OCI-LY1 (cell line): ENCODE data around the gene RMI2.

Experiments used
- H2AFZ ChIP-seq: fragments of 200-600 bp; sonication (generic), shearing (Covaris generic); 2 replicates; pipeline ENCODE4 v1.6.0; 2014; ENCODE audit warnings: antibody characterized with exemption, mild to moderate bottlenecking, low read length
- H3F3A ChIP-seq: fragments of 200-600 bp; sonication (generic), shearing (Covaris generic); 2 replicates; pipeline ENCODE4 v1.6.0; 2014; ENCODE audit warnings: mild to moderate bottlenecking, antibody characterized with exemption, low read length, moderate library complexity; ENCODE audit not compliant: insufficient read depth
- H3K27ac ChIP-seq: fragments of 200-600 bp; sonication (generic); 2 replicates; pipeline ENCODE4 v1.5.1; 2014; ENCODE audit warnings: low read length, mixed run types, mild to moderate bottlenecking, low read depth; ENCODE audit not compliant: poor library complexity, severe bottlenecking
- H3K27me3 ChIP-seq: fragments of 200-600 bp; sonication (generic); 2 replicates; pipeline ENCODE4 v1.6.0; 2014; ENCODE audit warnings: antibody characterized with exemption, mild to moderate bottlenecking, low read length, moderate library complexity; ENCODE audit not compliant: insufficient read depth
- H3K36me3 ChIP-seq: fragments of 200-600 bp; sonication (generic); 2 replicates; pipeline ENCODE4 v1.6.1; 2014; ENCODE audit warnings: mild to moderate bottlenecking, antibody characterized with exemption, low read length, moderate library complexity, mixed read lengths; ENCODE audit not compliant: insufficient read depth
- H3K4me1 ChIP-seq: fragments of 200-600 bp; sonication (generic); 2 replicates; pipeline ENCODE4 v1.5.1; 2014; ENCODE audit warnings: mild to moderate bottlenecking, low read length, moderate library complexity; ENCODE audit not compliant: insufficient read depth, severe bottlenecking
- H3K4me2 ChIP-seq: fragments of 200-600 bp; sonication (generic), shearing (Covaris generic); 2 replicates; pipeline ENCODE4 v1.6.1; 2014; ENCODE audit warnings: low read length
- H3K4me3 ChIP-seq: fragments of 200-600 bp; sonication (generic); 2 replicates; pipeline ENCODE4 v1.5.1; 2014; ENCODE audit warnings: low read length, low read depth, mild to moderate bottlenecking, mixed read lengths; ENCODE audit not compliant: poor library complexity, severe bottlenecking
- H3K79me2 ChIP-seq: fragments of 200-600 bp; shearing (Covaris generic); 2 replicates; pipeline ENCODE4 v1.6.1; 2016; ENCODE audit warnings: mixed run types, low read length, mixed read lengths; ENCODE audit not compliant: insufficient read depth
- H3K9ac ChIP-seq: fragments of 200-600 bp; sonication (generic), shearing (Covaris generic); 2 replicates; pipeline ENCODE4 v1.6.1; 2014; ENCODE audit warnings: mild to moderate bottlenecking, low read length, mixed read lengths
- H3K9me2 ChIP-seq: fragments of 200-600 bp; sonication (generic), shearing (Covaris generic); 2 replicates; pipeline ENCODE4 v1.6.1; 2014; ENCODE audit warnings: low read depth, mild to moderate bottlenecking, low read length, mixed read lengths
- H3K9me3 ChIP-seq: fragments of 200-600 bp; shearing (Covaris generic); 2 replicates; pipeline ENCODE4 v1.6.1; 2014; ENCODE audit warnings: low read length, mixed read lengths
- H4K20me1 ChIP-seq: fragments of 200-600 bp; sonication (generic), shearing (Covaris generic); 2 replicates; pipeline ENCODE4 v1.6.0; 2016; ENCODE audit warnings: mild to moderate bottlenecking, low read length; ENCODE audit not compliant: insufficient read depth
- EZH2 ChIP-seq: fragments of 200-600 bp; sonication (generic), shearing (Covaris generic); IDR thresholded peaks from 2 replicates; pipeline ENCODE4 v1.8.0; 2017; ENCODE audit warnings: borderline replicate concordance, mixed run types, mild to moderate bottlenecking, antibody characterized with exemption, low read length, moderate library complexity, mixed read lengths
- TF ChIP-seq, protein P1 (sequence below): fragments of 200-600 bp; sonication (generic), shearing (Covaris generic); IDR thresholded peaks from 2 replicates; pipeline ENCODE4 v1.5.1; 2017; ENCODE audit warnings: mild to moderate bottlenecking, antibody characterized with exemption, low read length, moderate library complexity, mixed read lengths

The RMI2 gene

DNA sequence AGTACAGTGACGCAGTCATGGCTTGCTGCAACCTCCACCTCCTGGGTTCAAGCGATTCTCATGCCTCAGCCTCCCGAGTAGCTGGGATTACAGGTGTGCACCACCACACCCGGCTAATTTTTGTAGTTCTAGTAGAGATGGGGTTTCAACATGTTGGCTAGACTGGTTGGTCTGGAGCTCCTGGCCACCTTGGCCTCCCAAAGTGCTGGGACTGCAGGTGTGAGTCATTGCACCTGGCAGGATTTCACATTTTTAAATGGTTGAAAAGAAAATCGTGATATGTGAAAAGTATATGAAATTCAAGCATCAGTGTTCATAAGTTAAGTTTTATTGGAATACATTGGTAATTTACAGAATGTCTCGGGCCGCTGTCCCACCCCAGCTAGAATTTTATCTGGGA lies 2.6 kb downstream of the RMI2 start:
- Histone ChIP-seq H3K9ac (no peak overlapping the region), H3K79me2 (no peaks in the 10 kb centered on the region), H3K9me2 (no peaks in the 10 kb centered on the region), H2AFZ (no peak overlapping the region), H3K9me3 (no peaks in the 10 kb centered on the region; the same call in 1 of the 2 replicates), H3K4me3 (no peak overlapping the region), H3K27me3 (no peaks in the 10 kb centered on the region), H4K20me1 (no peaks in the 10 kb centered on the region), H3K27ac (peak overlapping the region; percentile 16), H3K4me2 (no peak overlapping the region), H3K4me1 (peaks cover 58% of the 10 kb centered on the region), H3F3A (no peaks in the 10 kb centered on the region), H3K36me3 (peaks cover 14% of the 10 kb centered on the region)
- TF ChIP-seq, protein P1, sequence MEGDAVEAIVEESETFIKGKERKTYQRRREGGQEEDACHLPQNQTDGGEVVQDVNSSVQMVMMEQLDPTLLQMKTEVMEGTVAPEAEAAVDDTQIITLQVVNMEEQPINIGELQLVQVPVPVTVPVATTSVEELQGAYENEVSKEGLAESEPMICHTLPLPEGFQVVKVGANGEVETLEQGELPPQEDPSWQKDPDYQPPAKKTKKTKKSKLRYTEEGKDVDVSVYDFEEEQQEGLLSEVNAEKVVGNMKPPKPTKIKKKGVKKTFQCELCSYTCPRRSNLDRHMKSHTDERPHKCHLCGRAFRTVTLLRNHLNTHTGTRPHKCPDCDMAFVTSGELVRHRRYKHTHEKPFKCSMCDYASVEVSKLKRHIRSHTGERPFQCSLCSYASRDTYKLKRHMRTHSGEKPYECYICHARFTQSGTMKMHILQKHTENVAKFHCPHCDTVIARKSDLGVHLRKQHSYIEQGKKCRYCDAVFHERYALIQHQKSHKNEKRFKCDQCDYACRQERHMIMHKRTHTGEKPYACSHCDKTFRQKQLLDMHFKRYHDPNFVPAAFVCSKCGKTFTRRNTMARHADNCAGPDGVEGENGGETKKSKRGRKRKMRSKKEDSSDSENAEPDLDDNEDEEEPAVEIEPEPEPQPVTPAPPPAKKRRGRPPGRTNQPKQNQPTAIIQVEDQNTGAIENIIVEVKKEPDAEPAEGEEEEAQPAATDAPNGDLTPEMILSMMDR: no peak
- no peak for TF ChIP-seq EZH2

DNA sequence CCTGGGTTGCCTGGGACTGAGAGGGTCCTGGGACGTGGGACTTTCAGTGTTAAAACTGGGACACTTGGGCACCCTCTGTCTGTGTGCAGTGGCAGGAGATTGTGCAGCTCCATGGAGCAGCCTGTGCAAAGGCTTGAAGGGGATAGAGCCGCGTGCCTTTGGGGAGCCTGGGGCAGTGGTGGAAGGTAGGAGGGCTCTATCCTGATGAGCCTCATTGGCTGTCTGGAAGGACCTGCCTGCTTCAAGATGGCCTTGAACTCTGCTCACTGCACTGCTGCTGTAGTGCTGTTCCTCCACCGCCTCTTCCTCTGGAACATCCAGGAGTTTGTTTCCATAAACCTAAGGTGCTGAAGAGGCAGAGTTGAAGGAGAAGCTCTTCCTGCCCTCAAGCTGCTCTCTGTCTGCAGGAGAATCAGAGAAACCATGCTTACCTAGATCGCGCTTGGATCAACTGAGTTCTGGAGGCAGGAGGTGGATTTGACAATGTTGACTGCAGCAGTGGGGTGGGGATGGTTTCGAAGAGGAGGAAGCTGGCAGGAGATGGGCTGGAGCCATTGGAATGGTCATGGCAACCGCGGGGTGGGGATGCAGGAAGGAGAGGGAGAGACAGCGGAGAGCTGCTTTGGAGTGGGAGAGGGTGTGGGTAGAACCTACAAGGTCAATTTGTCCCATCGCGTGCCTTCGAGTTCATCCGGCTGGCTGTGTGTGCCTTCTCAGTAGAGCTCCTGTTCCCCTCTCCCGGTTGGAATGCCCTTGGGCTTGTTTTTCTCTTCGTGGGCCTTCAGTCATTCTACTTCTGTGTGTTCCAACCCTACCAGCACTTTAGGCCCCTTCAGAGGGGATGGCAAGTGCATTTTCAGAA lies 3.7 kb downstream of the RMI2 start:
- Histone ChIP-seq H3K27ac (peak overlapping the region; percentile 1), H3K79me2 (no peaks in the 10 kb centered on the region)

DNA sequence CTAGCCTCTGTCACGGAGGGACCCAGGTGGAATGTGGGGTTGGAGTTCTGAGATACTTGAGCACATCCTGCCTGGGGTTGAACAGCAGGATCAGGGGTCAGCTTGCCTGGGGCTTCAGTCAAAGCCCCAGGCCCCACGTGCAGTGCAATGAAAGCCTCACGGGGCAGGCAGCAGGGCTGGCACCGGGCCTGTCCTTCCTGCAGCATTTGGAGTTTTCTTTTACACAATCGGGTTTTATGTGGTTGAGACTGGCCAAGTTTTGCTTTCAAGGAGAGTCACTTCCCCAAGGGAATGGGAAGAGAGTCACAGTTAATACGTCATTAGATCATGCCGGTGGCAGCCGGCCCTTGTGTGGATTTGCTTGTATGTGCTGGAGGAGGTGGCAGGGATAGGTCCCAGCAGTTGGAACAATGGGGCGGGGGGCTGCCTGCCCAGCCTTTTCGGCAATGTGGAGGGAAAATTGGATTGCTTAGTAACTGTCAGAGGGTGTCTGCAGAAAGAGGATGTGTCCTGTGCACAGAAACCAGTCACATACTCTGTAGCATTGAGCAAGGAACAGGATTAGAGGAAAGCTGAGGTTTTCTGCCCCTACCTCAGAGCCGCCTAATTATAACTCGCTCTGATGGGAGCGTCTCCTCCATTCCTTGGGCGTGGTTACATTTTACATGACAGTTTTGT lies 4.5 kb downstream of the RMI2 start:
- Histone ChIP-seq H3K4me2 (peak overlapping the region; percentile 28; the same call in 1 of the 2 replicates), H3K9me3 (no peaks in the 10 kb centered on the region; the same call in 1 of the 2 replicates), H3K27me3 (no peaks in the 10 kb centered on the region), H3K27ac (peak overlapping the region; percentile 1), H3K79me2 (no peaks in the 10 kb centered on the region), H3K4me3 (no peak overlapping the region), H3F3A (peaks cover under 1% of the 10 kb centered on the region; the same call in 1 of the 2 replicates), H3K9ac (no peak overlapping the region), H3K9me2 (no peaks in the 10 kb centered on the region), H3K36me3 (peaks cover 25% of the 10 kb centered on the region), H4K20me1 (no peaks in the 10 kb centered on the region), H2AFZ (no peak overlapping the region), H3K4me1 (peaks cover 66% of the 10 kb centered on the region)
- TF ChIP-seq, protein P1: no peak
- no peak for TF ChIP-seq EZH2

More for the DNA sequence above, 3.7 kb downstream of the RMI2 start:
- TF ChIP-seq, protein P1: no peak
- no peak for TF ChIP-seq EZH2
- H3K27me3 ChIP-seq: no peaks in the 10 kb centered on the region
- H3K9me2 ChIP-seq: no peaks in the 10 kb centered on the region
- no peak overlapping the region for H2AFZ ChIP-seq
- H3K4me3 ChIP-seq: no peak overlapping the region
- H3K9me3 ChIP-seq: no peaks in the 10 kb centered on the region; the same call in 1 of the 2 replicates
- H3F3A ChIP-seq: no peaks in the 10 kb centered on the region
- H3K36me3 ChIP-seq: peaks cover 25% of the 10 kb centered on the region
- H4K20me1 ChIP-seq: no peaks in the 10 kb centered on the region
- H3K4me2 ChIP-seq: peak overlapping the region; percentile 28; the same call in 1 of the 2 replicates
- peaks cover 64% of the 10 kb centered on the region for H3K4me1 ChIP-seq
- H3K9ac ChIP-seq: no peak overlapping the region
